Measurements from ENCODE around the gene COL24A1.

COL24A1 gene

GRCh38 chr1:86069757-86070145 lies 86.8 kb downstream of the COL24A1 start:
- DNase-seq, result no peak

- DNase-seq, result no peak
Measured at GRCh38 chr1:86068841-86069756, 87.5 kb downstream of the COL24A1 start.

- no peak for DNase-seq
Measured at GRCh38 chr1:86068271-86068721, 88.3 kb downstream of the COL24A1 start.

- DNase-seq, result no peak
Measured at GRCh38 chr1:86067626-86068025, 88.9 kb downstream of the COL24A1 start.

GRCh38 chr1:86064899-86065298 lies 91.7 kb downstream of the COL24A1 start:
- DNase-seq, result no peak

GRCh38 chr1:86063721-86064120 lies 92.9 kb downstream of the COL24A1 start:
- DNase-seq, result no peak

GRCh38 chr1:86062453-86062852 lies 94.1 kb downstream of the COL24A1 start:
- DNase-seq, result no peak

- no peak for DNase-seq
Measured at GRCh38 chr1:86061551-86061990, 95.0 kb downstream of the COL24A1 start.

- no peak for DNase-seq
Measured at GRCh38 chr1:86054396-86054795, 102.2 kb downstream of the COL24A1 start.

- DNase-seq, result no peak
Measured at GRCh38 chr1:86052948-86053698, 103.4 kb downstream of the COL24A1 start.

- no peak for DNase-seq
Measured at GRCh38 chr1:86035101-86035500, 121.5 kb downstream of the COL24A1 start.

GRCh38 chr1:86030180-86030579 lies 126.4 kb downstream of the COL24A1 start:
- DNase-seq, result no peak

GRCh38 chr1:86018283-86018923 lies 138.2 kb downstream of the COL24A1 start:
- DNase-seq, result no peak

GRCh38 chr1:86016076-86016759 lies 140.4 kb downstream of the COL24A1 start:
- no peak for DNase-seq

- DNase-seq, result no peak
Measured at GRCh38 chr1:86015375-86015774, 141.2 kb downstream of the COL24A1 start.

GRCh38 chr1:86000601-86001000 lies 156.0 kb downstream of the COL24A1 start:
- DNase-seq, result no peak

- DNase-seq, result no peak
Measured at GRCh38 chr1:85998105-85998855, 158.3 kb downstream of the COL24A1 start.

GRCh38 chr1:85992791-85993190 lies 163.8 kb downstream of the COL24A1 start:
- DNase-seq, result no peak

- DNase-seq, result no peak
Measured at GRCh38 chr1:85991261-85991660, 165.3 kb downstream of the COL24A1 start.

- DNase-seq, result no peak
Measured at GRCh38 chr1:85984636-85985035, 171.9 kb downstream of the COL24A1 start.

GRCh38 chr1:85983316-85983715 lies 173.3 kb downstream of the COL24A1 start:
- DNase-seq, result no peak

All from stimulated activated CD4-positive, alpha-beta T cell treated with anti-CD3 and anti-CD28 coated beads, Interleukin-4, amount 100 ng/mL, for 4 hours (primary cell).